ENCODE results near the gene GP1BA. TPM values are rescaled to one million over a fixed set of nuclear protein-coding genes. Genes with fewer than 3 reads are reported as not detected.

The GP1BA gene
- total and polyA plus RNA-seq, 7 experiments from 2014 or later = 1.6 TPM; not detected in 6

- Mint-ChIP-seq H3K36me3 (peaks cover 0 to 15% (median 0%) of the 10 kb centered on the region in 5 donors), H3K4me3 (no peak overlapping the region), H3K27me3 (peaks cover 0 to 13% (median 0%) of the 10 kb centered on the region in 5 donors), H3K27ac (peak overlapping the region in 2 of 9 donors; percentile 32 to 70), H3K4me1 (peaks cover under 1 to 28% (median 21%) of the 10 kb centered on the region in 7 donors), H3K9me3 (peaks cover 0 to 2% (median 0%) of the 10 kb centered on the region in 11 donors)
- peaks cover 16 to 23% of the 10 kb centered on the region in 2 donors for H3K4me1 ChIP-seq (ENCODE audit: control insufficient read depth in 2 of 2, insufficient read depth in 2 of 2, low read length in 2 of 2)
- H3K9me3 ChIP-seq (ENCODE audit: control insufficient read depth in 2 of 3, low read length in 3 of 3) = no peaks in the 10 kb centered on the region
- DNase-seq = no peak
- ChIA-PET CTCF (no interaction called here), POLR2A (no interaction called here)
- no peak overlapping the region for H3K4me3 ChIP-seq (ENCODE audit: low read length)
- ATAC-seq = no peak
- H3K27ac ChIP-seq (ENCODE audit: low read depth, low read length) = no peak overlapping the region
- intact Hi-C loops (cut with micrococcal nuclease) = loop anchor here in 1 of 2 donors (5.0 kb wide), 1 partner anchor 340 kb away; the partner anchor contains the start of gene MYBBP1A
- peaks cover 0 to 49% (median 15%) of the 10 kb centered on the region in 3 experiments for H3K36me3 ChIP-seq (ENCODE audit: control insufficient read depth in 2 of 3, insufficient read depth in 3 of 3, low read length in 3 of 3)
- no peaks in the 10 kb centered on the region for H3K27me3 ChIP-seq (ENCODE audit: control insufficient read depth in 2 of 2, insufficient read depth in 2 of 2, low read length in 2 of 2)
These were observed 34.8 kb upstream of the GP1BA start for GRCh38 chr17:4897198-4897687.

- DNase-seq (no peak), ATAC-seq (no peak)
- peaks cover 0 to 13% (median 0%) of the 10 kb centered on the region in 5 donors for H3K27me3 Mint-ChIP-seq
- POLR2A ChIA-PET = no interaction called here
- Histone ChIP-seq H3K4me3 (ENCODE audit: low read length) (no peak overlapping the region), H3K4me1 (ENCODE audit: control insufficient read depth in 2 of 2, insufficient read depth in 2 of 2, low read length in 2 of 2) (peaks cover 21 to 27% of the 10 kb centered on the region in 2 donors), H3K27me3 (ENCODE audit: control insufficient read depth in 2 of 2, insufficient read depth in 2 of 2, low read length in 2 of 2) (no peaks in the 10 kb centered on the region), H3K9me3 (ENCODE audit: control insufficient read depth in 2 of 3, low read length in 3 of 3) (no peaks in the 10 kb centered on the region), H3K36me3 (ENCODE audit: control insufficient read depth in 2 of 3, insufficient read depth in 3 of 3, low read length in 3 of 3) (peaks cover 0 to 43% (median 11%) of the 10 kb centered on the region in 3 experiments), H3K27ac (ENCODE audit: low read depth, low read length) (no peak overlapping the region)
- peak overlapping the region in 2 of 9 donors; percentile 69 to 78 for H3K27ac Mint-ChIP-seq
- peak overlapping the region in 4 of 10 donors; percentile 70 to 92 (median 82) for H3K4me3 Mint-ChIP-seq
- peaks cover 0 to 12% (median 0%) of the 10 kb centered on the region in 5 donors for H3K36me3 Mint-ChIP-seq
- H3K4me1 Mint-ChIP-seq = peaks cover 6 to 34% (median 27%) of the 10 kb centered on the region in 7 donors
- intact Hi-C loops (cut with micrococcal nuclease) = loop anchor here in 1 of 2 donors (5.0 kb wide), 1 partner anchor 340 kb away; the partner anchor contains the start of gene MYBBP1A
- CTCF ChIA-PET = no interaction called here
- H3K9me3 Mint-ChIP-seq = peaks cover 0 to 2% (median 0%) of the 10 kb centered on the region in 11 donors
These were observed 34.3 kb upstream of the GP1BA start for GRCh38 chr17:4897785-4898184.

- Histone ChIP-seq H3K4me3 (ENCODE audit: low read length) (no peak overlapping the region), H3K27ac (ENCODE audit: low read depth, low read length) (peak overlapping the region; percentile 67), H3K36me3 (ENCODE audit: control insufficient read depth in 2 of 3, insufficient read depth in 3 of 3, low read length in 3 of 3) (peaks cover 0 to 38% (median 7%) of the 10 kb centered on the region in 3 experiments), H3K27me3 (ENCODE audit: control insufficient read depth in 2 of 2, insufficient read depth in 2 of 2, low read length in 2 of 2) (no peaks in the 10 kb centered on the region), H3K9me3 (ENCODE audit: control insufficient read depth in 2 of 3, low read length in 3 of 3) (no peaks in the 10 kb centered on the region), H3K4me1 (ENCODE audit: control insufficient read depth in 2 of 2, insufficient read depth in 2 of 2, low read length in 2 of 2) (peaks cover 27 to 33% of the 10 kb centered on the region in 2 donors)
- Mint-ChIP-seq H3K9me3 (peaks cover 0 to 3% (median 0%) of the 10 kb centered on the region in 11 donors), H3K36me3 (peaks cover 0 to 12% (median 0%) of the 10 kb centered on the region in 5 donors), H3K4me1 (peaks cover 10 to 39% (median 32%) of the 10 kb centered on the region in 7 donors), H3K27me3 (peaks cover 0 to 13% (median 0%) of the 10 kb centered on the region in 5 donors), H3K27ac (peak overlapping the region in 8 of 9 donors; percentile 31 to 80 (median 72)), H3K4me3 (peak overlapping the region; percentile 67 to 92 (median 78))
- ChIA-PET POLR2A (interaction anchor here (2.7 to 5.9 kb wide), 2 partner anchors 42 to 69 kb away, joined by 13 to 25 read pairs; partner anchors contain the start of genes RNF167, SLC25A11 and SPAG7), CTCF (interaction anchor here (1.3 kb wide), 1 partner anchor 11 kb away, joined by 3 read pairs; no protein-coding TSS in a partner anchor)
- ATAC-seq (no peak), DNase-seq (no peak)
- intact Hi-C loops (cut with micrococcal nuclease) = loop anchor here in 1 of 2 donors (5.0 kb wide), 1 partner anchor 341 kb away; the partner anchor contains the start of gene MYBBP1A
These were observed 33.7 kb upstream of the GP1BA start for GRCh38 chr17:4898351-4898750.

GRCh38 chr17:4898927-4899326 is 33.1 kb upstream of the GP1BA start:
- CTCF ChIA-PET = interaction anchor here (0.6 to 1.4 kb wide), 7 partner anchors 9 to 333 kb away, joined by 3 to 4 read pairs (median 3); partner anchors contain the start of gene PSMB6
- peak overlapping the region; percentile 76 for H3K4me3 ChIP-seq (ENCODE audit: low read length)

GRCh38 chr17:4899341-4900230 is 32.5 kb upstream of the GP1BA start, which contains the start of gene C17orf107:
Gene C17orf107 (plus strand): TSS chr17:4899536. CDS start chr17:4899763, 227 bp downstream.
- H3K9me3 ChIP-seq (ENCODE audit: control insufficient read depth in 2 of 3, low read length in 3 of 3) = no peaks in the 10 kb centered on the region
- peaks cover 0 to 25% (median 4%) of the 10 kb centered on the region in 3 experiments for H3K36me3 ChIP-seq (ENCODE audit: control insufficient read depth in 2 of 3, insufficient read depth in 3 of 3, low read length in 3 of 3)
- peaks cover 0 to 12% (median 0%) of the 10 kb centered on the region in 5 donors for H3K36me3 Mint-ChIP-seq
- H3K4me1 ChIP-seq (ENCODE audit: control insufficient read depth in 2 of 2, insufficient read depth in 2 of 2, low read length in 2 of 2) = peaks cover 29 to 38% of the 10 kb centered on the region in 2 donors
- H3K4me3 Mint-ChIP-seq = peak within 1 kb of the TSS; percentile 85 to 95 (median 92)
- ATAC-seq = peak; percentile 90
- DNase-seq = peak; percentile 87 to 98 (median 93)
- CTCF ChIA-PET = interaction anchor here (0.6 to 1.4 kb wide), 10 partner anchors 9 to 659 kb away, joined by 3 to 7 read pairs (median 3); partner anchors contain the start of gene PSMB6
- peak within 1 kb of the TSS; percentile 76 for H3K4me3 ChIP-seq (ENCODE audit: low read length)
- H3K27me3 ChIP-seq (ENCODE audit: control insufficient read depth in 2 of 2, insufficient read depth in 2 of 2, low read length in 2 of 2) = no peaks in the 10 kb centered on the region
- H3K27me3 Mint-ChIP-seq = peaks cover 0 to 13% (median 0%) of the 10 kb centered on the region in 5 donors
- H3K9me3 Mint-ChIP-seq = peaks cover 0 to 3% (median 0%) of the 10 kb centered on the region in 11 donors
- H3K4me1 Mint-ChIP-seq = peaks cover 14 to 45% (median 37%) of the 10 kb centered on the region in 7 donors
- intact Hi-C loops (cut with micrococcal nuclease) = loop anchor here (1.0 to 5.0 kb wide), 6 partner anchors 10 to 342 kb away; partner anchors contain the start of genes ARRB2 (in 1 of the 2), GLTPD2 (in 1 of the 2), MED11 (in 1 of the 2) and MYBBP1A (in 1 of the 2)
- peak within 1 kb of the TSS; percentile 78 for H3K27ac ChIP-seq (ENCODE audit: low read depth, low read length)
- peak within 1 kb of the TSS; percentile 74 to 99 (median 95) for H3K27ac Mint-ChIP-seq
- POLR2A ChIA-PET = interaction anchor here (0.6 to 5.9 kb wide), 10 partner anchors 9 to 756 kb away, joined by 3 to 25 read pairs (median 6); partner anchors contain the start of genes CAMTA2, PFN1, RNF167 and SLC25A11

More at GRCh38 chr17:4898927-4899326, 33.1 kb upstream of the GP1BA start:
- ATAC-seq (peak; percentile 0), DNase-seq (no peak)
- Histone ChIP-seq H3K27me3 (ENCODE audit: control insufficient read depth in 2 of 2, insufficient read depth in 2 of 2, low read length in 2 of 2) (no peaks in the 10 kb centered on the region), H3K36me3 (ENCODE audit: control insufficient read depth in 2 of 3, insufficient read depth in 3 of 3, low read length in 3 of 3) (peaks cover 0 to 32% (median 4%) of the 10 kb centered on the region in 3 experiments), H3K27ac (ENCODE audit: low read depth, low read length) (peak overlapping the region; percentile 67), H3K9me3 (ENCODE audit: control insufficient read depth in 2 of 3, low read length in 3 of 3) (no peaks in the 10 kb centered on the region), H3K4me1 (ENCODE audit: control insufficient read depth in 2 of 2, insufficient read depth in 2 of 2, low read length in 2 of 2) (peaks cover 29 to 38% of the 10 kb centered on the region in 2 donors)
- H3K27ac Mint-ChIP-seq = peak overlapping the region in 7 of 9 donors; percentile 59 to 99 (median 76)
- H3K27me3 Mint-ChIP-seq = peaks cover 0 to 13% (median 0%) of the 10 kb centered on the region in 5 donors
- peaks cover 0 to 3% (median 0%) of the 10 kb centered on the region in 11 donors for H3K9me3 Mint-ChIP-seq
- H3K36me3 Mint-ChIP-seq = peaks cover 0 to 12% (median 0%) of the 10 kb centered on the region in 5 donors
- H3K4me1 Mint-ChIP-seq = peaks cover 14 to 45% (median 37%) of the 10 kb centered on the region in 7 donors
- H3K4me3 Mint-ChIP-seq = peak overlapping the region in 9 of 10 donors; percentile 69 to 95 (median 90)
- intact Hi-C loops (cut with micrococcal nuclease) = loop anchor here in 1 of 2 donors (1.0 to 5.0 kb wide), 4 partner anchors 10 to 342 kb away; partner anchors contain the start of genes ARRB2, MED11 and MYBBP1A
- POLR2A ChIA-PET = interaction anchor here (0.6 to 5.9 kb wide), 8 partner anchors 10 to 755 kb away, joined by 3 to 25 read pairs (median 10); partner anchors contain the start of genes CAMTA2, PFN1, RNF167 and SLC25A11
